Endodermal cell (in vitro differentiated cells): Measurements from ENCODE around the gene ANKS1B. TPM values are rescaled to one million over a fixed set of nuclear protein-coding genes. Genes with fewer than 3 reads are reported as not detected.

Experiments used
- DNase-seq: peaks from one replicate; pipeline ENCODE4 v3.0.0-alpha.2; 2017
- H3K27ac ChIP-seq: 2 replicates; pipeline ENCODE4 v1.5.1; 2013; ENCODE audit warnings: mild to moderate bottlenecking, low read depth, low read length, moderate library complexity
- H3K27me3 ChIP-seq: 2 replicates; pipeline ENCODE4 v1.6.1; 2013; ENCODE audit warnings: mild to moderate bottlenecking, low read length, moderate library complexity; ENCODE audit not compliant: insufficient read depth, control insufficient read depth, poor library complexity, severe bottlenecking
- H3K36me3 ChIP-seq: 2 replicates; pipeline ENCODE4 v1.7.0; 2013; ENCODE audit warnings: mild to moderate bottlenecking, low read length, moderate library complexity; ENCODE audit not compliant: control insufficient read depth, insufficient read depth
- H3K4me1 ChIP-seq: one replicate; pipeline ENCODE4 v1.7.0; 2013; ENCODE audit warnings: low read length; ENCODE audit not compliant: control insufficient read depth, insufficient read depth
- H3K4me3 ChIP-seq: 2 replicates; pipeline ENCODE4 v1.5.1; 2013; ENCODE audit warnings: mild to moderate bottlenecking, low read length, moderate library complexity
- H3K9ac ChIP-seq: 2 replicates; pipeline ENCODE4 v1.6.1; 2013; ENCODE audit warnings: mild to moderate bottlenecking, low read length, moderate library complexity; ENCODE audit not compliant: poor library complexity, severe bottlenecking; ENCODE audit errors: extremely low read depth
- H3K9me3 ChIP-seq: 2 replicates; pipeline ENCODE4 v1.6.1; 2013; ENCODE audit warnings: mild to moderate bottlenecking, low read length, moderate library complexity; ENCODE audit not compliant: control insufficient read depth
- H3K27ac Mint-ChIP-seq: 2 replicates; pipeline ENCODE4 v1.8.0; 2020; ENCODE audit warnings: mixed read lengths
- H3K27me3 Mint-ChIP-seq: 2 replicates; pipeline ENCODE4 v1.8.0; 2021; ENCODE audit warnings: mild to moderate bottlenecking, mixed read lengths; ENCODE audit not compliant: insufficient read depth
- H3K36me3 Mint-ChIP-seq: 2 replicates; pipeline ENCODE4 v1.8.0; 2020; ENCODE audit warnings: low read depth, mixed read lengths
- H3K4me1 Mint-ChIP-seq: 2 replicates; pipeline ENCODE4 v1.8.0; 2020; ENCODE audit warnings: mixed read lengths
- H3K4me3 Mint-ChIP-seq: 2 replicates; pipeline ENCODE4 v1.8.0; 2020; ENCODE audit warnings: mild to moderate bottlenecking, moderate library complexity, mixed read lengths
- H3K9me3 Mint-ChIP-seq: 2 replicates; pipeline ENCODE4 v1.8.0; 2020; ENCODE audit warnings: mild to moderate bottlenecking, mixed read lengths
- CTCF ChIP-seq: fragments of 200-600 bp; sonication (generic); conservative IDR thresholded peaks from 2 replicates; pipeline ENCODE4 v1.5.0; 2021; ENCODE audit warnings: antibody characterized with exemption, mild to moderate bottlenecking
- WGBS, 2 experiments: methylation state at CpG; one replicate each; pipeline versions ENCODE4 v1.1.5 to v1.1.7; 2013; ENCODE audit warnings: missing lambda C conversion rate in 2 of 2, mixed read lengths in 1 of 2; ENCODE audit not compliant: insufficient coverage in 1 of 2, insufficient read length in 1 of 2; 5-methylcytosine and 5-hydroxymethylcytosine counted together
- total RNA-seq, 2 donors: library from RNA; stranded (reverse); fragmentation: NEBNext Ultra II Directional in 1 of 2; extraction: Animal tissue kit (Norgen Biotek cat#: 25700) in 1 of 2; gene quantifications; 2 replicates in 1 of 2; 3 replicates in 1 of 2; pipeline ENCODE4 v1.2.1, GENCODE V29; 2021

Gene ANKS1B
- total RNA-seq, 2 donors from 2014 or later = 28.5 to 65.8 TPM

- TF ChIP-seq CTCF = no peak
- Histone ChIP-seq H3K36me3 (no peaks in the 10 kb centered on the region), H3K27ac (no peak overlapping the region), H3K27me3 (peaks cover 48% of the 10 kb centered on the region), H3K4me1 (no peaks in the 10 kb centered on the region), H3K4me3 (no peak overlapping the region), H3K9me3 (no peaks in the 10 kb centered on the region), H3K9ac (no peak overlapping the region)
- peaks cover 5% of the 10 kb centered on the region for H3K9me3 Mint-ChIP-seq
- peaks cover 36% of the 10 kb centered on the region for H3K27me3 Mint-ChIP-seq
- H3K4me3 Mint-ChIP-seq = no peak overlapping the region
- no peak for DNase-seq
- H3K4me1 Mint-ChIP-seq = peaks cover 11% of the 10 kb centered on the region
- H3K27ac Mint-ChIP-seq = no peak overlapping the region
- no peaks in the 10 kb centered on the region for H3K36me3 Mint-ChIP-seq
Observed at GRCh38 chr12:98974767-98975381, 1009.9 kb downstream of the ANKS1B start.

GRCh38 chr12:98973395-98973794, 1011.3 kb downstream of the ANKS1B start:
- H3K36me3 ChIP-seq = no peaks in the 10 kb centered on the region
- peaks cover 52% of the 10 kb centered on the region for H3K27me3 ChIP-seq
- no peaks in the 10 kb centered on the region for H3K9me3 ChIP-seq
- Mint-ChIP-seq H3K27ac (no peak overlapping the region), H3K4me1 (peaks cover 11% of the 10 kb centered on the region), H3K9me3 (no peaks in the 10 kb centered on the region), H3K4me3 (no peak overlapping the region), H3K27me3 (peaks cover 40% of the 10 kb centered on the region), H3K36me3 (no peaks in the 10 kb centered on the region)
- no peak overlapping the region for H3K9ac ChIP-seq
- no peak overlapping the region for H3K27ac ChIP-seq
- no peak for TF ChIP-seq CTCF
- WGBS, 2 experiments = 88% methylated on average over 2 of the region's 2 CpGs; no CpG with 5 or more reads in 1 of the 2 experiments
- DNase-seq = no peak
- no peaks in the 10 kb centered on the region for H3K4me1 ChIP-seq
- H3K4me3 ChIP-seq = no peak overlapping the region

GRCh38 chr12:98970950-98971349, 1013.8 kb downstream of the ANKS1B start:
- Histone ChIP-seq H3K4me1 (no peaks in the 10 kb centered on the region), H3K9me3 (no peaks in the 10 kb centered on the region), H3K9ac (no peak overlapping the region), H3K27ac (no peak overlapping the region), H3K27me3 (peaks cover 50% of the 10 kb centered on the region), H3K4me3 (no peak overlapping the region), H3K36me3 (no peaks in the 10 kb centered on the region)
- TF ChIP-seq CTCF = no peak
- H3K27ac Mint-ChIP-seq = no peak overlapping the region
- H3K27me3 Mint-ChIP-seq = peaks cover 33% of the 10 kb centered on the region
- H3K4me3 Mint-ChIP-seq = no peak overlapping the region
- DNase-seq = no peak
- no peaks in the 10 kb centered on the region for H3K36me3 Mint-ChIP-seq
- peaks cover 11% of the 10 kb centered on the region for H3K4me1 Mint-ChIP-seq
- H3K9me3 Mint-ChIP-seq = peaks cover 2% of the 10 kb centered on the region
